ENCODE measurements around the gene GPR15LG. TPM values are rescaled to one million over a fixed set of nuclear protein-coding genes. Genes with fewer than 3 reads are reported as not detected.
A peak's percentile ranks its signal among the peaks of the same experiment; 100 is the strongest.

GPR15LG gene
- total RNA-seq, 1 experiment from 2014 or later: not detected

GRCh38 chr10:84135836-84136235 is 37.8 kb upstream of the GPR15LG start:
- ATAC-seq: no peak
- intact Hi-C loops (cut with micrococcal nuclease): no loop called here
- H3K4me3 ChIP-seq (ENCODE audit: low read length): no peak overlapping the region

GRCh38 chr10:84137811-84138210 is 35.8 kb upstream of the GPR15LG start:
- Histone ChIP-seq H3K9me3 (ENCODE audit: low read length) (no peaks in the 10 kb centered on the region), H3K27me3 (ENCODE audit: low read length) (no peaks in the 10 kb centered on the region), H3F3A (ENCODE audit: low read length, unreplicated experiment) (no peaks in the 10 kb centered on the region), H3K4me2 (ENCODE audit: low read length) (no peak overlapping the region), H4K20me1 (ENCODE audit: low read length) (no peaks in the 10 kb centered on the region), H3K36me3 (ENCODE audit: low read depth, low read length) (peaks cover 9% of the 10 kb centered on the region), H3K79me2 (ENCODE audit: low read length) (peaks cover 34% of the 10 kb centered on the region), H3K4me1 (ENCODE audit: insufficient read depth, low read length) (peaks cover 12% of the 10 kb centered on the region), H3K27ac (ENCODE audit: low read length) (no peak overlapping the region), H2AFZ (ENCODE audit: low read length) (no peak overlapping the region), H3K4me3 (ENCODE audit: low read length) (no peak overlapping the region), H3K9ac (ENCODE audit: low read length) (no peak overlapping the region), H3K9me2 (replicated peaks; ENCODE audit: low read length) (no peaks in the 10 kb centered on the region)
- ChIA-PET CTCF (no interaction called here), POLR2A (ENCODE audit: unreplicated experiment) (no interaction called here)
- intact Hi-C loops (cut with micrococcal nuclease): no loop called here
- BruUV-seq (replicated peaks): no TSS peak
- no peak for TF ChIP-seq EZH2phosphoT487 (IDR thresholded peaks at IDR 0.05; ENCODE audit: borderline replicate concordance, low read length)
- no peak for TF ChIP-seq CTCF (conservative IDR thresholded peaks at IDR 0.05; ENCODE audit: low read depth, low read length)
- no peak for TF ChIP-seq EZH2 (IDR thresholded peaks at IDR 0.05; ENCODE audit: low read length, unreplicated experiment)
- ATAC-seq (no peak), DNase-seq (no peak)

More at GRCh38 chr10:84135836-84136235, 37.8 kb upstream of the GPR15LG start:
- Histone ChIP-seq H3K79me2 (ENCODE audit: low read length) (peaks cover 15% of the 10 kb centered on the region), H3K9me2 (replicated peaks; ENCODE audit: low read length) (no peaks in the 10 kb centered on the region), H3K9ac (ENCODE audit: low read length) (no peak overlapping the region), H3K27ac (ENCODE audit: low read length) (no peak overlapping the region), H3K36me3 (ENCODE audit: low read depth, low read length) (no peaks in the 10 kb centered on the region), H3K4me2 (ENCODE audit: low read length) (no peak overlapping the region), H2AFZ (ENCODE audit: low read length) (no peak overlapping the region), H3K4me1 (ENCODE audit: insufficient read depth, low read length) (peaks cover 6% of the 10 kb centered on the region), H3F3A (ENCODE audit: low read length, unreplicated experiment) (no peaks in the 10 kb centered on the region), H4K20me1 (ENCODE audit: low read length) (no peaks in the 10 kb centered on the region), H3K27me3 (ENCODE audit: low read length) (no peaks in the 10 kb centered on the region), H3K9me3 (ENCODE audit: low read length) (no peaks in the 10 kb centered on the region)
- CTCF ChIA-PET: no interaction called here
- POLR2A ChIA-PET (ENCODE audit: unreplicated experiment): no interaction called here
- peak; percentile 10 for DNase-seq
- TF ChIP-seq EZH2 (IDR thresholded peaks at IDR 0.05; ENCODE audit: low read length, unreplicated experiment) (no peak), EZH2phosphoT487 (IDR thresholded peaks at IDR 0.05; ENCODE audit: borderline replicate concordance, low read length) (no peak), CTCF (conservative IDR thresholded peaks at IDR 0.05; ENCODE audit: low read depth, low read length) (no peak)
- BruUV-seq (replicated peaks): no TSS peak

GRCh38 chr10:84138478-84139125 is 35.0 kb upstream of the GPR15LG start:
- Histone ChIP-seq H3K4me1 (ENCODE audit: insufficient read depth, low read length) (peaks cover 12% of the 10 kb centered on the region), H2AFZ (ENCODE audit: low read length) (peak overlapping the region; percentile 100), H3K9me3 (ENCODE audit: low read length) (no peaks in the 10 kb centered on the region), H3K4me2 (ENCODE audit: low read length) (peak overlapping the region; percentile 86), H3K27me3 (ENCODE audit: low read length) (no peaks in the 10 kb centered on the region), H3K27ac (ENCODE audit: low read length) (0 out of 2 replicates have a peak overlapping the region, but pooled peaks have one; percentile 18), H3K4me3 (ENCODE audit: low read length) (peak overlapping the region; percentile 95), H3K79me2 (ENCODE audit: low read length) (peaks cover 34% of the 10 kb centered on the region), H3K9ac (ENCODE audit: low read length) (peak overlapping the region; percentile 97), H3K36me3 (ENCODE audit: low read depth, low read length) (peaks cover 17% of the 10 kb centered on the region), H3F3A (ENCODE audit: low read length, unreplicated experiment) (no peaks in the 10 kb centered on the region), H3K9me2 (replicated peaks; ENCODE audit: low read length) (no peaks in the 10 kb centered on the region), H4K20me1 (ENCODE audit: low read length) (no peaks in the 10 kb centered on the region)
- intact Hi-C loops (cut with micrococcal nuclease): no loop called here
- ATAC-seq (no peak), DNase-seq (no peak)
- no peak for TF ChIP-seq EZH2 (IDR thresholded peaks at IDR 0.05; ENCODE audit: low read length, unreplicated experiment)
- no peak for TF ChIP-seq CTCF (conservative IDR thresholded peaks at IDR 0.05; ENCODE audit: low read depth, low read length)
- no peak for TF ChIP-seq EZH2phosphoT487 (IDR thresholded peaks at IDR 0.05; ENCODE audit: borderline replicate concordance, low read length)
- POLR2A ChIA-PET (ENCODE audit: unreplicated experiment): interaction anchor here (0.6 kb wide), 1 partner anchor 74 kb away, joined by 3 read pairs; no protein-coding TSS in a partner anchor
- CTCF ChIA-PET: no interaction called here
- BruUV-seq (replicated peaks): TSS peak; percentile 90
